ENCODE measurements around the gene GDA.
A peak's percentile ranks its signal among the peaks of the same experiment; 100 is the strongest.
"Not testable (repeated sequence)": the region's sequence is repeated elsewhere in the genome, so short reads cannot be mapped to it uniquely, and the experiment has no call there.

GDA gene

GRCh38 chr9:72210522-72210921 is 61.3 kb downstream of the GDA start:
- DNase-seq, result no peak

- no peak for DNase-seq
Measured at GRCh38 chr9:72211047-72211446, 61.8 kb downstream of the GDA start.

- no peak for DNase-seq
Measured at GRCh38 chr9:72213906-72214305, 64.7 kb downstream of the GDA start.

GRCh38 chr9:72217306-72217842 is 68.1 kb downstream of the GDA start:
- no peak for DNase-seq

- DNase-seq, result no peak
Measured at GRCh38 chr9:72220589-72220988, 71.3 kb downstream of the GDA start.

- no peak for DNase-seq
Measured at GRCh38 chr9:72226146-72226812, 77.0 kb downstream of the GDA start.

- no peak for DNase-seq
Measured at GRCh38 chr9:72228282-72228681, 79.0 kb downstream of the GDA start.

- DNase-seq, result no peak
Measured at GRCh38 chr9:72232778-72233177, 83.5 kb downstream of the GDA start.

- DNase-seq, result no peak
Measured at GRCh38 chr9:72247549-72247948, 98.3 kb downstream of the GDA start.

GRCh38 chr9:72251589-72251988 is 102.3 kb downstream of the GDA start:
- DNase-seq, result no peak

GRCh38 chr9:72254901-72255545 is 105.8 kb downstream of the GDA start:
- peak; percentile 62 for DNase-seq

GRCh38 chr9:72255569-72255968 is 106.3 kb downstream of the GDA start:
- no peak for DNase-seq

- DNase-seq, result no peak
Measured at GRCh38 chr9:72256931-72257330, 107.7 kb downstream of the GDA start.

- no peak for DNase-seq
Measured at GRCh38 chr9:72257814-72258213, 108.6 kb downstream of the GDA start.

- peak; percentile 17 for DNase-seq
Measured at GRCh38 chr9:72262063-72262462, 112.8 kb downstream of the GDA start.

- no peak for DNase-seq
Measured at GRCh38 chr9:72263572-72263971, 114.3 kb downstream of the GDA start.

GRCh38 chr9:72268961-72269360 is 119.7 kb downstream of the GDA start:
- DNase-seq, result no peak

- DNase-seq, result not testable (repeated sequence)
Measured at GRCh38 chr9:72270359-72270758, 121.1 kb downstream of the GDA start.

- peak; percentile 80 for DNase-seq
Measured at GRCh38 chr9:72271613-72272478, 122.6 kb downstream of the GDA start.

- no peak for DNase-seq
Measured at GRCh38 chr9:72274441-72274840, 125.2 kb downstream of the GDA start.

GRCh38 chr9:72274916-72275315 is 125.7 kb downstream of the GDA start:
- no peak for DNase-seq

GRCh38 chr9:72276429-72276828 is 127.2 kb downstream of the GDA start:
- DNase-seq, result no peak

- no peak for DNase-seq
Measured at GRCh38 chr9:72278959-72279358, 129.7 kb downstream of the GDA start.

Measured in NCI-H82 (cell line).